ENCODE results near the gene LMO2. TPM values are rescaled to one million over a fixed set of nuclear protein-coding genes. Genes with fewer than 3 reads are reported as not detected.

The LMO2 gene
- total RNA-seq, 1 experiment from 2014 or later = not detected

Other genes starting within 250 kb of the LMO2 start
- gene C11orf91, start 191.2 kb downstream of the LMO2 start, total RNA-seq (2014; rRNA removed; shearing (Covaris generic)) = 0.29 TPM in 1 of 2 replicates, not detected in the other
- gene CD59, start 155.7 kb downstream of the LMO2 start, total RNA-seq (2014; rRNA removed; shearing (Covaris generic)) = 634 and 733 TPM in 2 replicates
- gene FBXO3, start 117.6 kb downstream of the LMO2 start, total RNA-seq (2014; rRNA removed; shearing (Covaris generic)) = 36.5 and 40.5 TPM in 2 replicates
- gene CAPRIN1, start 159.7 kb upstream of the LMO2 start, total RNA-seq (2014; rRNA removed; shearing (Covaris generic)) = 172 and 176 TPM in 2 replicates
- 38.0 and 43.3 TPM in 2 replicates for gene NAT10, start 213.6 kb upstream of the LMO2 start, total RNA-seq (2014; rRNA removed; shearing (Covaris generic))

Data from SK-MEL-5 (cell line).